H1 (cell line): ENCODE data around the gene CBARP. TPM values are rescaled to one million over a fixed set of nuclear protein-coding genes. Genes with fewer than 3 reads are reported as not detected.

ENCODE experiments used
- HDAC6 ChIP-seq: IDR thresholded peaks from one replicate; pipeline ENCODE4 v1.7.1; 2012; ENCODE audit warnings: low read depth, mild to moderate bottlenecking, inconsistent platforms, low read length, moderate library complexity
- polyA plus RNA-seq, 7 experiments: library from polyadenylated mRNA; depleted of rRNA in 3 of 7; stranded (reverse) in 5 of 7; unstranded in 2 of 7; fragments of >200 nt in 5 of 7; fragments of 200-250 nt in 2 of 7; gene quantifications; 1 replicate in 5 of 7; 2 replicates in 1 of 7; 4 replicates in 1 of 7; pipeline versions ENCODE4 v1.2.1 to v1.2.3, GENCODE V29; 2011 to 2013; ENCODE audit warnings: missing spikeins in 2 of 7, mixed read lengths in 2 of 7
- total RNA-seq: library from RNA; stranded (reverse); fragmentation: NEBNext Ultra II Directional; extraction: Animal tissue kit (Norgen Biotek cat#: 25700); gene quantifications from 2 replicates; pipeline ENCODE4 v1.2.1, GENCODE V29; 2021

The CBARP gene
- total and polyA plus RNA-seq, 2 of the 8 experiments (the other 6 are each of a cell fraction or from before 2014, with no cell fraction given) = 4.9 to 14.7 TPM

DNA sequence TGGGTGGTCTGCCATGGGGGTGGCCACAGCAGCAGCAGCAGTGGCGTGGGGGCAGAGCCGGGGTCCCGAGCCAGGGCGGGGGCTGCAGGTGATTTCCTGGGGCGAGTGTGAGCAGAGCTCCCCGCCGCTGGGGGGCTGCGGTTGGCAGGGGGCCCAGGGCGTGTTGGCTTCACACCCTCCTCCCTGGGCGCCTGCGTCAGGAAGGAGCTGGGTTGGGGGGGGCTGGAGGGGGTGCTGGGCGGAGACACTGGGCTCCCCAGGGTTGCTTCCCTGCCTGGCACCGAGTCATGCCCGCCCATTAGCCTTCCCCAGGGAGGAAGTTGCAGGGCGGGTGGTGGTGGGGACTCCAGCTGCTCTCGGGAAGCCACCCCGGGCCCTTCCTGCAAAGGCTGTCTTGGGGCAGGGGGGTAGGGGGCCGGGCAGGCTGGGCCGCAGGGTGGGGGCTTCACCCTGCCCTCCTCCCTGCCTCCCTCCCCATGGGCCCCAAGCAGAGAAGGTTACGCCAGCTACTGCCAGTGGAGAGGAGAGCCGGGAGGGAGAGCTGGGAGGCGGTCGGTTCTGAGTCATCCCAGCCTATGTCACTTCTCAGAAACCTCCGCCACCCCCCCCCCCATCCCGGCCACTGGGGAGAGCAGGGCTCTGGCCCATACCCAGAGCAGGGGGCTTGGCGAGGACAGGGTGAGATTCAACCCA is 15.2 kb upstream of the CBARP start (continued):
- TF ChIP-seq HDAC6 = no peak
